ENCODE measurements around the gene MGAT5.

DNA sequence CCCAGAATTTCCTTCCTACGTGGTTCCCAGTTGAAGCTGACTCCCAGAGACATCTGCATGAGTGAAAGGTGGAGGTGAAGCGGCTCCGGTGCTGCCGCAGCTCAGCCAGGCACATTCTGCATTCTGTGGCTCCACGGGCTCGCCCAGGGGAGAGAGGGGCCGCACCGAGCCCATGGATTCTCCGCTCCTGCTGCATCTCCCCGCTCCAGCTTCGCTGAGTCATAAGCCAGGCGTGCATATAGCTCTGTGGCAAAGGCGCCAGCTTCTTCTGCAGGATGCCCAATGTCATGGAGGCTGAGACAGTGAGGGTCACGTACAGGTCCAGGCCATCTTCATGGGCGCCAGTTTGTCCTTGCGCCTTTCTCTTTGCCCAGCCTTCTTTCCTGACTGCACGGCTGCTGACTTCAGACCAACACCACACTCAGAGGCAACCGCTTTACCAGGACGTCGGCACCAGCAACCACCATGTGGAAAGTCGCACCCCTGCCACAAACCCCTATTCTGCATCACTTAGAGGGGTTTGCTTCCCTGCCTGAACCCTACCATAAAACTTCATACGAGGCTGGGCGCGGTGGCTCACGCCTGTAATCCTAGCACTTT lies 215.7 kb downstream of the MGAT5 start:
- TF ChIP-seq, protein P1, sequence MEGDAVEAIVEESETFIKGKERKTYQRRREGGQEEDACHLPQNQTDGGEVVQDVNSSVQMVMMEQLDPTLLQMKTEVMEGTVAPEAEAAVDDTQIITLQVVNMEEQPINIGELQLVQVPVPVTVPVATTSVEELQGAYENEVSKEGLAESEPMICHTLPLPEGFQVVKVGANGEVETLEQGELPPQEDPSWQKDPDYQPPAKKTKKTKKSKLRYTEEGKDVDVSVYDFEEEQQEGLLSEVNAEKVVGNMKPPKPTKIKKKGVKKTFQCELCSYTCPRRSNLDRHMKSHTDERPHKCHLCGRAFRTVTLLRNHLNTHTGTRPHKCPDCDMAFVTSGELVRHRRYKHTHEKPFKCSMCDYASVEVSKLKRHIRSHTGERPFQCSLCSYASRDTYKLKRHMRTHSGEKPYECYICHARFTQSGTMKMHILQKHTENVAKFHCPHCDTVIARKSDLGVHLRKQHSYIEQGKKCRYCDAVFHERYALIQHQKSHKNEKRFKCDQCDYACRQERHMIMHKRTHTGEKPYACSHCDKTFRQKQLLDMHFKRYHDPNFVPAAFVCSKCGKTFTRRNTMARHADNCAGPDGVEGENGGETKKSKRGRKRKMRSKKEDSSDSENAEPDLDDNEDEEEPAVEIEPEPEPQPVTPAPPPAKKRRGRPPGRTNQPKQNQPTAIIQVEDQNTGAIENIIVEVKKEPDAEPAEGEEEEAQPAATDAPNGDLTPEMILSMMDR (conservative IDR thresholded peaks at IDR 0.05; ENCODE audit: low read length) = no peak
- no peak for TF ChIP-seq EZH2phosphoT487 (IDR thresholded peaks at IDR 0.05; ENCODE audit: borderline replicate concordance, low read depth, low read length)
